Stimulated activated CD4-positive, alpha-beta T cell treated with anti-CD3 and anti-CD28 coated beads, Interleukin-1b, Interleukin-23, amount 100 ng/mL, for 24 hours (primary cell): ENCODE results near the gene SNRNP48.

Experiments
- DNase-seq, 4 experiments: peaks; one replicate each; pipeline ENCODE4 v3.0.0-alpha.2; 2020; ENCODE audit warnings: low read depth in 4 of 4, low spot score in 1 of 4

Gene SNRNP48

DNA sequence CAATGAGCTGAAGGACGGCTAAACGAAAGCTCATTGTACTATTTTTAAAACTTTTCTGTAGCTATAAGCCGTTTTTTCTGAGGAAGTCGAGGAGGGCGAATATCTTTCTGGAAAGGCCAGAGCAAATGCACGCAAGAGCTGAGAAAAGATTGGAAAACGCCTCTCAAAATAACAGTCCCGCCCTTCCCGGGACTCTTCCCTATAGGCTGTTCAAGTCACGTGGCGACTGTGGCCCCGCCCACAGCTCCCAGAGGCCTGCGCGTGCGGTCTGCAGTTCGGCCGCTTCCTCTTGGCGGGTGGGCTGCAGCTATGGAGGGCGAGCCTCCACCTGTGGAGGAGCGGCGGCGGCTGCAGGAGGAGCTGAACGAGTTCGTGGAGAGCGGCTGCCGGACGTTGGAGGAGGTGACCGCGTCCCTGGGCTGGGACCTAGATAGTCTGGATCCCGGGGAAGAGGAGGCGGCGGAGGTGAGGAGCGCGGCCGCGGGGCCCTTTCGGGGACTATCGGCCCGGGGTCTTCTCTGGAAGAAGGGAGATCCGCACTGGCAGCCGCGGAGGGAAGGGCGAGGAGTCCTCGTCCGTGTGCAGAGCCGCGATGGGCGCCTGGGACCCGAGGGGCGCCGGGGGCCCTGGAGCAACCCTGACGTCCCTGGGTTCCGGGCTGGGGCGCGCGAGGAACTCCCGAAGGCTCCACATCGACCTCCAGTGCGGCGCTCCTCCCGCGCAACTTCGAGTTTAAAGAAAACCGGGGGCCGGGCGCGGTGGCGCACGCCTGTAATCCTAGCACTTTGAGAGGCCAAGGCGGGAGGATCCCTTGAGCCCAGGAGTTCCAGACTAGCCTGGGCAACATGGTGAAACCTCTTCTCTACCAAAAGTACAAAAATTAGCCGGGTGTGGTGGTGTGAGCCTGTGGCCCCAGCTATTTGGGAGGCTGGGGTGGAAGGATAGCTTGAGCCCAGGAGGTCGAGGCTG lies at the start of gene SNRNP48:
Gene SNRNP48, plus strand, starts transcription at position 250 of the 969 bp plus-strand sequence. Its CDS starts 60 bp downstream, at position 310.
- peak; percentile 75 to 89 (median 81) for DNase-seq

- no peak for DNase-seq
Measured at GRCh38 chr6:7540595-7540994, 49.4 kb upstream of the SNRNP48 start.

GRCh38 chr6:7541175-7542064 lies 48.6 kb upstream of the SNRNP48 start, which contains the start of gene DSP:
Gene DSP, plus strand, starts transcription at chr6:7541671. Its CDS starts 245 bp downstream, at chr6:7541916.
- peak in 1 of 4 experiments; percentile 25 for DNase-seq

DNA sequence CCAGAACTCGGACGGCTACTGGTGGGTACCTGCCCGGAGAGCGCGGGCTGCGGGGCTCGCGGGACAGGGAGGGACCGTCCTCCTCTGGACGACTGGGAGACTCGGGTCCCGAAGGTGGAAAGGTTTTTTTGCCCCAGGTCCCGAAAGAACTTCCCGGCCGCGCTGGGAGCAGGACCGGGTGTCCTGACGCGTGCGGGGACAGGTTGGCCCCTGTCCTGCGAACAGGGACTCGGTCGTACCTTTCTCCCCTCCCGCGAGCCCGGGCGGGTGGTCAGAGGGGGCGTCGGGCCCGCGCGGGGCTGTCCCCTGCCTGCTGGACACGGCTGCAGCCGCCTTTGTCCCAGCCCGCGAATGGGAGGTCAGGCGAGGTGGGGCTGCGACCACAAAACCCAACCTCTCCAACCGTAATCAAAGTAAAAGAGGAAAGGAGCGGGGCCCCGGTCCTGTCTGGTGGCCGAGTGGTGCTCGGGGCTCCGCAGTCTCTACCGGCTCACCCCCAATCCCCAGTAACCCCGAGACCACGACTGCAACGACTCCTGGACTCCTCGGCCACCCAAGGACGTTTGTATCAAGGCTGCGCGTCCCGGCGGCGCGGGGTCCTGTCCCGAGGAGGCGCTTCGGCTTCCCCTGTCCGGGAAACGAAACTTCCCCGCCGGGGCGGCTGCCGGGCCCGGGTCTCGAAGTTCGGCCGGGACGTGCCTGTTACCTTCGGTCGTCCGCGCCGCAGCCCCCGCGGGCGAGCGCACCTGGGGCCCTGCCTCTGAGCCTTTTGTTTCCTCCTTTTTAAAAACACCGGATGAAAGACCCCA lies 47.7 kb upstream of the SNRNP48 start:
- no peak for DNase-seq

DNA sequence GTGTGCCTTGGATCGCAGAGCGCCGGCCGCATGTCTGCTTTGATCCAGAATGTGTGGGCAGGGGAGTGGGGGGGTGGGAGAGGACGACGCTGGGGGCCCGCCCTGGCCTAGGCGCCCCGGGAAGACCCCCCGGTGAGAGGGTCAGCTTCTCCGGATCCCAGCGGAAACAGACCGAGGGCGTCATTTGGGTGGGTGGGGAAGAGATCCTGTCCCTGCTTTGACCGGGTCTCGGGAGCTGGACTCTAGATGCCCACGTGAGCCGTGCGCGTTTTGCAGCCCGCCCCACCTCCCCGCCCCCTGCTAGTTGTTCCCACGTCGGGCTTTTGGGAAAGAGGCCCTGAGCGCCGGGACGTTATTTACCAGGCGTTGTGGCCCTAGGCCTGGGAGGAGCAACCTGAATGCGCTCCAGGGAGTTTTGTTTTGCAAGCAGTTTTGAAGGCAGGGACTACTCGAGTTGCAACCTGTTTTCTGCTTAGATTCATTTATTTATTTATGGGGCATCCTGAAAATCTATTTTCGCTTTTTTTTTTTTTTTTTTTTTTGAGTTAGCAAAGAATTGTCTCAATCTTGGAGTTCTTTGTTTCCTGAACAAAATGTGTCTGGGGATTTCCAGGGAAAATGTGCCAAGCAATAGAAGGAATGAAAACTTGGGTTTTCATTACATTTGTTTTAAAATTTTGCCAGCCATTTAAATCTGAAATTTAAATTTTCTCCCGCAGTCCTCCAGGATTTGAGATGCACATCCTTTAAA lies 46.9 kb upstream of the SNRNP48 start:
- no peak for DNase-seq

DNA sequence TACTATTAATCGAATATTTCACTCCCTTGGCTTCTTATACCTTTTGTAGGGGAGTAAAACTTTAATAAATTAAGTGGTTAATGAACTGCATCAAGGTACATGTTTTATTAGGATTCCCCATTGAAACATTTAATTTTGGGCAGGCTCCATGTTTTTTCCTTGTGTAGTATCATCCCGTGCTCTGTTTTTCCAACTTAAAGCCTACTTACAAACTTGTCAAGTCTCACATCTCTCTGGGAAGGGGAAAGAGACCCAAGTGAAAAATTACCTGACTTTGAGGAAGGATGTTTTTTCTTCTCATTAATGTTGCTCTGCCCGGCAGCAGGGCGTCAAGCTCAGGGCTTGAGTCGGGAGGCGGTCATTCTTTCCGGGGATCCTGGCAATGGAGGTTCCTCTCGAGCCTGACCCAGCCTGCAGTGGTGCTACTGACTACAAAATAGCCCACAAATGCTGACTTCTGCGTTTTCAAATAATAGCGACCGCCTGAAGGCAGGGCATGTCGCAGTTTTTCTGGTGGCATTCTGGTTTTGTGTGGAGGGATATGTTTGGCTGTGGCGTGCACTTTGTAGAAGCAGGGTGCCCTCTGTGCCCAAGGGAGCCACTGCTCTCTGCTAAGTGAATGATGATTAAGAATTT lies 46.1 kb upstream of the SNRNP48 start:
- no peak for DNase-seq

DNA sequence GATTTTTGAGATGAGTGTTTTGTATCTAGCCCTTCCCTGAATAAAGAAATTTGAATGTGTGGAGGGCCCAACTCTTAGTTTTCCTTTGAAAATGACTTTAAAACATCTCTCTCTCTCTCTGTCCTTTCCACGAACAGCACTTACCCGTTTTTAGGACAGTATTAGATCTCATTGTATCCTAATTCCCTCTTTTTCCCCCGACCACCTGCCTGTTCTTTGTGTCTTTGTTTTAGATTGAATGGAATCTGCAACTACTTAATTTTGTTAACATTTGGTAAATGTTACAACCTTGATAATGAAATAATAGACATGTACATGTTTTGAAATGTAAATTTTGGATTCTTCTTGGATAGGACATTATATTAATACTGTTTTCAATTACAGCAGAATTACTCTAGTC lies 45.4 kb upstream of the SNRNP48 start:
- no peak for DNase-seq

- no peak for DNase-seq
Measured at GRCh38 chr6:7545316-7546019, 44.5 kb upstream of the SNRNP48 start.

GRCh38 chr6:7546020-7546369 lies 44.0 kb upstream of the SNRNP48 start:
- DNase-seq: no peak

DNA sequence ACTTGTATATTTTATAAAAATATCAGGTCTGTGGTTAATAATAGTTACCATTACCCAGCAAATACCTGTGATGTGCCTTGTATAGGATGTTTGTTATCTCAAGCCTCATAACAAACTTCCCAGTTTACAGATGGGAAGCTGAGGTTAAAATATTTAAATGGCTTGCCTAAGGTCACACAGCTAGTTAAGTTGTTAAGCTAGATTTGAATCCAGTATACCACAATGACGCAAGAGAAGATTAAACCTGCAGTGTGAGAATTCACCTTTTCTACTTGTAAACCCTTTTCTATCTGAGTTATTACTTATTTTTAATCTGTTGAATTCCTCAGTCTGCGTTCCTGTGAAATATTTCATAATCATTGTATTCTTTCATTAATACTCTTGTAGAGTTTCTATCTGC lies 43.6 kb upstream of the SNRNP48 start:
- DNase-seq: no peak

DNA sequence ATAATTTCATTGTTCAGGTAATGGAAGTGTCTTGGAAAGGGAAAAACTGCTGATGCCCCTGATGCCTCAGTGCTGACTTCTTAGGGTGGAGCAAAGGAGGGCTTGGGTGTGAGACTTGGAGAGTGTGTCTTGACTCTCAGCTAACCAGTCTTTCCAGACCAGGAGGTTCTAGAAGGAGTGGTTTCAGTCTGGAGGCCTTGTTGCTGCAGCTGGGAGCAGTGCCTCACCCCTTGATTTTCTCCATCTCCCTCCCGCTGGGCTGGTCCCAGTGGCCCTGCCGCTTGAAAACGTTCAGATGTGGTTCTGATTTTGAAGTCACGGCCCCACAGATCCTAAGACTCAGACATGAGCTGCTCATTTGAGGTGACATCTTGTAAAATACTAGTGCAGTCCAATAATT lies 43.1 kb upstream of the SNRNP48 start:
- DNase-seq: no peak

GRCh38 chr6:7547315-7547714 lies 42.7 kb upstream of the SNRNP48 start:
- DNase-seq: no peak

GRCh38 chr6:7550433-7550801 lies 39.6 kb upstream of the SNRNP48 start:
- no peak for DNase-seq

GRCh38 chr6:7554533-7555275 lies 35.3 kb upstream of the SNRNP48 start:
- DNase-seq: no peak

- no peak for DNase-seq
Measured at GRCh38 chr6:7555671-7556070, 34.3 kb upstream of the SNRNP48 start.

GRCh38 chr6:7556394-7557106 lies 33.4 kb upstream of the SNRNP48 start:
- DNase-seq: no peak

DNA sequence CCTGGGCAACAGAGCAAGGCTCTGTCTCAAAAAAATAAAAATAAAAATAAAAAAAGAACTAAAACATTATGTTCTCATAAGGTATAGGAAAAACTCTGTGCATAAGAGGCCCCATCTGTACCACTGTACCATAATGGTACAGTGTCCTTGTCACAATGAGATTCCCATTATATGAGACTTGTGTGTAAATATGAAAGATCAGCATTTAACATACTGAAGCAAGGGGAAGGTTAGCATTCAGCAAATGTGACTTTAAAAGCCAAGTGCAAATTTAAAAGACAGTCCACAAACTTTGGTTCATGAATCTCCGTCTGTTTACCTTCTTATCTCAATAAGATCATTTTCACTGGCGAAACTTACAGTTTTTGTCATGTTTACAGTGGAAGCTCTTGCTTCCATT lies 32.3 kb upstream of the SNRNP48 start:
- no peak for DNase-seq

GRCh38 chr6:7558781-7559180 lies 31.2 kb upstream of the SNRNP48 start:
- DNase-seq: no peak
